K562 (cell line): ENCODE results near the gene ST3GAL3. TPM values are rescaled to one million over a fixed set of nuclear protein-coding genes. Genes with fewer than 3 reads are reported as not detected.
A peak's percentile ranks its signal among the peaks of the same experiment; 100 is the strongest.

Experiments used
- ATF2 ChIP-seq: sonication (generic); formaldehyde crosslinking; IDR thresholded peaks from 2 replicates; pipeline ENCODE4 v1.8.1; 2022; ENCODE audit warnings: missing genetic modification reagents
- CREB3L1 ChIP-seq: fragments of 450-650 bp; IDR thresholded peaks from 2 replicates; pipeline ENCODE4 v1.6.1; 2014; ENCODE audit warnings: low read depth, mild to moderate bottlenecking, moderate library complexity, borderline replicate concordance
- E2F4 ChIP-seq: sonication (generic); formaldehyde crosslinking; IDR thresholded peaks from 2 replicates; pipeline ENCODE4 v1.8.0; 2022; ENCODE audit warnings: mild to moderate bottlenecking, low read depth, missing genetic modification reagents
- GABPB2 ChIP-seq: fragments of 250-450 bp; sonication (Bioruptor Pico); conservative IDR thresholded peaks from 2 replicates; pipeline ENCODE4 v1.5.1; 2021; ENCODE audit warnings: mild to moderate bottlenecking
- GTF2A2 ChIP-seq: IDR thresholded peaks from 2 replicates; pipeline ENCODE4 v1.6.1; 2016; ENCODE audit warnings: mild to moderate bottlenecking, missing genetic modification characterization, missing compliant biosample characterization
- KDM4B ChIP-seq, 2 experiments: fragments of 450-650 bp in 1 of 2; sonication (generic) in 1 of 2; IDR thresholded peaks; 2 replicates each; pipeline ENCODE4 v1.6.1; 2016 to 2017; ENCODE audit warnings: borderline replicate concordance in 2 of 2, antibody characterized with exemption in 1 of 2, low read depth in 1 of 2, mild to moderate bottlenecking in 1 of 2
- MIER1 ChIP-seq: fragments of 450-650 bp; IDR thresholded peaks from 2 replicates; pipeline ENCODE4 v1.6.1; 2016; ENCODE audit warnings: antibody characterized with exemption, mild to moderate bottlenecking, low read depth
- NELFE ChIP-seq: IDR thresholded peaks from 2 replicates; pipeline ENCODE4 v1.6.1; 2011; ENCODE audit warnings: mild to moderate bottlenecking; ENCODE audit not compliant: insufficient read depth, insufficient read length
- NFYB ChIP-seq: IDR thresholded peaks from 2 replicates; pipeline ENCODE4 v1.6.1; 2011; ENCODE audit warnings: mild to moderate bottlenecking, moderate library complexity; ENCODE audit not compliant: insufficient read length; ENCODE audit errors: extremely low read depth
- RNF219 ChIP-seq: fragments of 250-450 bp; sonication (Bioruptor Pico); IDR thresholded peaks from 2 replicates; pipeline ENCODE4 v1.5.0; 2022; ENCODE audit warnings: mild to moderate bottlenecking
- SMAD4 ChIP-seq: fragments of 250-450 bp; sonication (Bioruptor Pico); conservative IDR thresholded peaks from 2 replicates; pipeline ENCODE4 v1.8.0; 2021; ENCODE audit warnings: inconsistent platforms, mild to moderate bottlenecking, moderate library complexity
- TAF7 ChIP-seq: fragments of 450-650 bp; IDR thresholded peaks from 2 replicates; pipeline ENCODE4 v1.6.1; 2016; ENCODE audit warnings: missing genetic modification characterization, missing compliant biosample characterization
- USF1 ChIP-seq: sonication (generic); formaldehyde crosslinking; IDR thresholded peaks from 2 replicates; pipeline ENCODE4 v1.9.0; 2022; ENCODE audit warnings: mild to moderate bottlenecking, missing genetic modification reagents
- ZBTB33 ChIP-seq: sonication (generic); formaldehyde crosslinking; IDR thresholded peaks from 2 replicates; pipeline ENCODE4 v1.8.1; 2023; ENCODE audit warnings: mild to moderate bottlenecking, missing genetic modification reagents
- ZFX ChIP-seq: sonication (generic); formaldehyde crosslinking; IDR thresholded peaks from 2 replicates; pipeline ENCODE4 v1.8.0; 2022; ENCODE audit warnings: mild to moderate bottlenecking, missing genetic modification reagents, moderate library complexity
- ZNF143 ChIP-seq: sonication (generic); formaldehyde crosslinking; IDR thresholded peaks from 2 replicates; pipeline ENCODE4 v1.9.0; 2022; ENCODE audit warnings: mild to moderate bottlenecking, missing genetic modification reagents
- ZNF511 ChIP-seq: sonication (generic); formaldehyde crosslinking; IDR thresholded peaks from 2 replicates; pipeline ENCODE4 v1.8.0; 2022; ENCODE audit warnings: mild to moderate bottlenecking, missing genetic modification reagents
- polyA plus RNA-seq, 8 experiments: library from polyadenylated mRNA; depleted of rRNA in 4 of 8; stranded (reverse) in 5 of 8; unstranded in 3 of 8; fragments of >200 nt; fragmentation: Nextera tagmentation in 2 of 8; fragmentation: Illumina TruSeq in 1 of 8; extraction: Ambion mirVana in 2 of 8; extraction: Trizol in 1 of 8; gene quantifications; 2 replicates each; pipeline versions ENCODE4 v1.2.1 to v1.2.3, GENCODE V29; 2011 to 2014; ENCODE audit warnings: inconsistent platforms in 1 of 8, missing spikeins in 1 of 8
- total RNA-seq, 7 experiments: library from RNA; depleted of rRNA in 6 of 7; stranded (reverse); fragments of >200 nt in 6 of 7; fragmentation: Illumina TruSeq in 2 of 7; extraction: Trizol in 2 of 7; gene quantifications; 2 replicates each; pipeline versions ENCODE4 v1.2.1 to v1.2.3, GENCODE V29; 2011 to 2021; ENCODE audit warnings: low replicate concordance in 1 of 7

The ST3GAL3 gene
- total and polyA plus RNA-seq, 9 of the 15 experiments (the other 6 are each of a cell fraction or from before 2014, with no cell fraction given), result 1.2 to 18.9 (median 11.0) TPM

GRCh38 chr1:43968348-43968948, 261.1 kb downstream of the ST3GAL3 start (continued):
- TF ChIP-seq RNF219 (CRISPR knock-in tag), result no peak
- TF ChIP-seq ZFX (CRISPR knock-in tag), result no peak
- TF ChIP-seq GTF2A2 (tag), result no peak
- TF ChIP-seq KDM4B (IDR thresholded peaks at IDR 0.05; ENCODE audit: borderline replicate concordance in 2 of 2, low read depth in 1 of 2), result no peak
- TF ChIP-seq ATF2 (CRISPR knock-in tag), result no peak
- TF ChIP-seq ZBTB33 (CRISPR knock-in tag), result peak; percentile 84
- no peak for TF ChIP-seq TAF7
- no peak for TF ChIP-seq GABPB2 (CRISPR knock-in tag)
- no peak for TF ChIP-seq CREB3L1
- TF ChIP-seq SMAD4 (CRISPR knock-in tag), result 0 out of 2 replicates have a peak, but pooled peaks have one; percentile 33
- no peak for TF ChIP-seq NELFE
- TF ChIP-seq USF1 (CRISPR knock-in tag), result peak; percentile 20; the same call in 1 of the 2 replicates
- TF ChIP-seq ZNF143 (CRISPR knock-in tag), result peak; percentile 46; the same call in 1 of the 2 replicates
- no peak for TF ChIP-seq E2F4 (CRISPR knock-in tag)
- TF ChIP-seq MIER1, result peak; percentile 97
- no peak for TF ChIP-seq NFYB
- TF ChIP-seq ZNF511 (CRISPR knock-in tag), result peak; percentile 81
